GM21737 (cell line): Measurements from ENCODE around the gene SLC25A41.
A peak's percentile ranks its signal among the peaks of the same experiment; 100 is the strongest.

Experiments
- ATAC-seq: cut with Tn5 transposase; IDR thresholded peaks from one replicate; pipeline ENCODE4 v1.9.1; 2021; ENCODE audit warnings: mild to moderate bottlenecking, moderate library complexity; ENCODE audit not compliant: unreplicated experiment

The SLC25A41 gene

DNA sequence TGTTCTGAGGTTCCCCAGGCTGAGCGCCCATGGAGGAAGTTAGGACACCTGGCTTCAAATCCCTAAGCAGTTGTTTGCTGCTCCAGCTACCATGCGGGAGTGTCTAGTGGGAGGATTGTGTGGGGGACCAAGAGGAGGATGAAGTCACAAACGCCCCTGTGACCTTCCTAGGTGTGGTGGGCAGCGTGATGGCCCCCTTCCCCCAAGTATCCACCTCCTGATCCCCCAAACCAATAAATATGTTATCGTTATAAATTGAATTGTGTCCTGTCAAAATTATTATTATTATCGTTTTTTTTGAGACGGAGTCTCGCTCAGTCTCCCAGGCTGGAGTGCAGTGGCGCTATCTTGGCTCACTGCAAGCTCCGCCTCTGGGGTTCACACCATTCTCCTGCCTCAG lies at the start of gene SLC25A41:
Gene SLC25A41, minus strand, starts transcription at position 101 of the 400 bp plus-strand sequence. Its CDS starts 70 bp downstream, at position 31.
- ATAC-seq: no peak

DNA sequence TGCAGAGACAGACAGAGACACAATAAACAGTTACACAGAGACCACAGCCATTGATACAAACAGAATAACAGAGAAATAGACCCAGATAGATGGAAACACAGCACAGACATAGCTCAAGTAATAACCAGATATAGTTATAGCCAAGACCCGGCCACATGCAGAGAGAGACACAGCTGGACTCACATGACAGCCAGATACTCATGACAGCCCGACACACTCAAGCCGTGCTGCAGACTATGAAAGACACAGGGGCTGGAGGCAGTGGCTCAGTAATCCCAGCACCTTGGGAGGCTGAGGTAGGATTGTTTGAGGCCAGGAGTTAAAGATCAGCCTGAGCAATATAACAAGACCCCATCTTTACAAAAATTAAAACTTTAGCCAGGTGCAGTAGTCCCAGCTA lies 49.7 kb upstream of the SLC25A41 start:
- no peak for ATAC-seq

DNA sequence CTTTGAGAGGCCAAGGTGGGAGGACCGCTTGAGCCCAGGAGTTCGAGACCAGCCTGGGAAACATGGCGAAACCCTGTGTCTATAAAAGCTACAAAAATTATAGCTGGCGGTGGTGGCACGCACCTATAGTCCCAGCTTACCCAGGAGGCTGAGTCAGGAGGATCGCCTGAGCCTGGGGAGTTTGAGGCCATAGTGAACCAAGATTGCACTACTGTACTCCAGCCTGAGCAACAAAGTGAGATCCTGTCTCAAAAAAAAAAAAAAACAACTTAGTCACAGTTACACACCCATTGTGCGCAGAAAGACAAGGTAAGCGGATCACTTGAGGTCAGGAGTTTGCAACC lies 48.8 kb upstream of the SLC25A41 start:
- no peak for ATAC-seq

GRCh38 chr19:6481541-6482342 lies 48.2 kb upstream of the SLC25A41 start, which contains the start of gene DENND1C:
Gene DENND1C, minus strand, starts transcription at chr19:6481787. Its CDS starts 92 bp downstream, at chr19:6481695.
- peak; percentile 68 for ATAC-seq

DNA sequence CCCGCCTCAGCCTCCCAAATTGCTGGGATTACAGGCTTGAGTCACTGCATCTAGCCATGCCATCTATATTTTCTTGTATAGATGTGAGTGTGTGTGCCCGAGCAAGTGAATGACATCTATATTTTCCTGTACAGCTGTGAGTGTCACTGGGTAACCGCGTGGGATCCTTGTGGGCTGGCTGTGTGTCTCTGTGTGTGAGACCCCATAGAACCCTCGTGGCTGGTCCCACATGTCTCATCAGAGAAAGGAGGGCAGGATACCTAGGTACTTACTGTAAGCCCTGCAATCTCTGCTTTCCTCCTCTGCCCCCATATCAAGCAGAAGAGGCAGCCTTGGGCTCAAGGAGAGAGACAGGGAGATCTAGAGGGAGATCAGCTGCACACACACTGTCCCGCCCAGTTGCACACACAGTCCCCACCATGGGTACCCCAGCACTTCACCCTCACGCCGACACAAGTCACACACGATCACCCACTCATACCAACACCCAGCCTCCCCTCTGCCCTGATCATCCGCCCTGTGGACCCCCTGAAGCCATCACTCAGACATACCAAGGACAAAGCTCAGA lies 47.4 kb upstream of the SLC25A41 start:
- ATAC-seq: no peak

DNA sequence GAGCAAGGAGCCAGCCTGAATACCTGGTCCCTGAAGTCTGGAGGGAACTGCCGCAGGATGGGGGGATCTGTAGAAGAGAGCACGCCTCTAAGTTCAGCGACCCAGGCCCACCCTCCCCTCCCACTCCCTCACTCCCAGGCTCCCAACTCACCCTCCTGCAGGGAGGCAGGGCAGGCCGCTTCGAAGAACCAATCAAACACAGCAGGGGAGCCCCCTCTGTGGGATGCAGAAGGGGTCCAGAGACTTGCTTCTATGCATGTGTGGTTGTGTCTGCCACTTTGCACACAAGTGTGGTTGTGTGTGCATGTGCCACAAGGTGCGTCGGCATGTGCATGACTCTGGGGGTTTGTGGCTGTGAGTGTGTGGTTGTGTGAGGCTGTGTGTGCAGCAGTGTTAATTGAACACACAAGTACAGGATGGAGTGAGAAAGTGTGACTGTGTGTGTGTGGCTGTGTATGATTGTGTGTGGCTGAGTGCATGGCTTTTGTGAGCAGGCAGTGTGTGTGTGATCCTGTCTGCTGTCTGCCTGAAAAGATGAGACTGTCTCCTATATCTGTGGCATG lies 46.4 kb upstream of the SLC25A41 start:
- ATAC-seq: no peak

- ATAC-seq: no peak
Measured at GRCh38 chr19:6478815-6479214, 45.3 kb upstream of the SLC25A41 start.

DNA sequence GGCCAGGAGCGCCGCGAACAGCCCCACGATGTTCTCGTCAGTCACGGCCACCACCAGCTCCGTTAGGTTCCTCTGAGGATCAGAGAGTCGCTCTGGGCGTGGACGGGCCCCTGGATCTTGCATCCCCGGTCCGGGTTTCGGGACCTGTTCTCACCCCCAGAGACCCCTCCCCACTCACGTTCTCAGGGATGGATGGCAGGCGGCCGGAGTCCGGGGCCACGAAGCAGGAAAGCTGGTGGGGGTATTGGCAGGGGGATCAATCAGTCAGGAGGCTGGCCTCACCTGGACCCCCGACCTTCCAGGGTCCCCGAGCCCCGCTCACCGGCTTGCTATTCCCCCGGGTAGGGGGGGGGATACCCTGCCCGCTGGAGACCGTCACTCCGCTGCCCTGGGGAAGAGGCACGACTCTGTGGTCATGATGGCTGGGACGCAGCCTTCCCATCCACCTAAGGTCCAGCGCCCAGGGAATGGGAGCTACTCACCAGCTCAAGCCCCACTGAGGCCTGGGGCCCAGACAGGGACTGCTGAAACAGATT lies 43.4 kb upstream of the SLC25A41 start:
- no peak for ATAC-seq

DNA sequence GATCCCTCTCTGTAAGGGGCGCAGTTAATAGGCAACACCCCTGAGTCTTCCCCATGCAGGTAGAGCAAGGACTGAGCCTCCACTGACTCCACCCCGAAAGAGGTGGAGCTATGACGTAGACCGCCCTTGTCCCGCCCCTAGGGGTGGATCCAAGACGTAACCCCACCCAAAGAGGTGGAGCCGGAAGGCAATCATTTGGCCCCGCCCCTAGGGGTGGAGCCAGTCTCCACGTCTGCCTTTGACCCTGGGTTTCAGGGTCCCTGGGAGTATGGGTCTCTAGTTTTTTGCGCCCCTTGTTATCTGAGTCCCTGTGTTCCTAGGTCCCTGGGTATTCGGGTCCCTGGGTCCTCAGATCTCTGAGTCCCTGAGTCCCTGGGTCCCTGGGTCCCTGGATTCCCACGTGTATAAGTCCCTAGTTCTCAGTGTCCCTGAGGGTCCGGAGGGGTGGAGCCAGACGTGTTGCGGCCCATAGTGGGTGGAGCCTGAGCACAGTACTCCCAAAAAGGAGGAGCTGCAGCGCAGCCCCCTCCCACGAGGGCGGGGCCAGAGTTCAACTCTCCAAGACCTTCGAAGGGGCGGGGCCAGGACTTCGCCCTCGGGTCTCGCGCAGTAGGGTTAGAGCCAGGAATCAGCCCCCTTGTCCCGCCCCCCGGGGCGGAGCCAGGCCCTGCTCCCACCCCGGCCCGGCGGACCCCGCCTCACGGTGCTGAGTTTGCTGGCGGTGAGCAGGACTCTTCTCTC lies 42.8 kb upstream of the SLC25A41 start:
- ATAC-seq: no peak

DNA sequence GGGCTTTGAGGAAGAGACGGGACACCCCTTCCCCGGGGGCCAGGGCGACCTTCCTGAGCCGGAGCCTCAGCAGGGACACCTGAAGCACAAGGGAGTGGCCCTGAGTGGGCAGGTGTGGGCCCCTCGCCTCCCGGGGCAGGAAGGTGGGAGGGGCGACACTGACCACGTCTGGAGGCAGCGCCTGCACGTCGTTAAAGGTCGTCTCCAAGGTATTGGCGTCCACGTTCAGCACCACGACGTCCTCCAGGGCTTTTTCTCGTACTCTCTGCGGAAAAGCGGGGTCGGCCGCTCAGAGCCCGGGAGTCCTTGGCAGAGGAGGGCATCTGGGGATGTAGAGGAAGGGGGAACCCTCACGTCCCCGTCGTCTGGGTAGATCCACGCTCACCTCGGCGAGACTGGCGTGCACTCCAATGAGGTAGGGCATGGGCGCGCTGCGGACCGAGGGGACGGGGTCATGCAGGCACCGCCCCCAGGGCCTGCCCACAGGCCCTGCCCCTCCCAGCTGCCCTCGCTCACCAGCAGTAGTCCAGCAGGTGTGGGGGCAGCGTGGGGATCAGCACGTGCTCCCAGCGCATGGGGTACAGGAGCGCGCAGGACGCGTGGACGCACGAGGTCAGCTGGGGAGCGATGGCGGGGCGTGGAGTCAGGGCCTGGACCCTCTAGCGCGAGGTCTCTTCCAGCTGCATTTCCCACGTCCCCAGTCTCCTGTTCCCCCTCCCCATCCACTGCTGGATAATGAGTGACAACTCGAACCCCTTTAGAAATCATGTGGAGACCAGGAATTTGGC lies 42.0 kb upstream of the SLC25A41 start:
- no peak for ATAC-seq

DNA sequence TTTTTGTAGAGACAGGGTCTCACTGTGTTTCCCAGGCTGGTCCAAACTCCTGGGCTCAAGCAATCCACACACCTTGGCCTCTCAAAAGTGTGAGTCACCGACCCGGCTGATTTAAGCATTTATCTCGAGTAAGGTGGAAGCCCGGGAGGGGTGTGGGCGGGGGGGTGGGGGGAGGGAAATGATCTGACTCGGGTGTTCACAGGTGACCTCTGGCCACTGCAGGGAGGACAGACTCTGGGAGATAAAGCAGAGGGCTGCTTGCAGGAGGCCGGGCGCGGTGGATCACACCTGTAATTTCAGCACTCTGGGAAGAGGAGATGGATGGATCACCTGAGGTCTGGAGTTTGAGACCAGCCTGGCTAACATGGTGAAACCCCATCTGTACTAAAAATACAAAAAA lies 40.1 kb upstream of the SLC25A41 start:
- ATAC-seq: no peak

DNA sequence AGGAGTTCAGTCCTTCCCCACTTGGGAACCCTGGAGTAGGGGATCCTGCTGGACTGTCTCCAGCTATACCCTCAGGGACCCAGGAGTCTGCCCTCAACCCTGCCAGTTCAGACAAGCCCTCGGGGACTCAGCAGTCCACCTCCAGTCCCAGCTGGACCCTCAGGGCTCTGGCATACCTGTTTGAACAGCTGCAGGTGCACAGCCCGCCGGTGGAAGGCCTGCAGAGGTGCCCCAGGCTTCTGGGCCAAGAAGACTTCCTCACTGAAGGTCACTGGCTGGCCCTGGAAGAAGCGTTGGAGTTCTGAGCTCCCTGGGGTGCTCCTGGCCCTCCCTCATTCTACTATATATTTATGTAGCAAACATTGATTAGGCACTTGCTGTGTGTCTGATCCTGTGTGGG lies 39.1 kb upstream of the SLC25A41 start:
- ATAC-seq: no peak

DNA sequence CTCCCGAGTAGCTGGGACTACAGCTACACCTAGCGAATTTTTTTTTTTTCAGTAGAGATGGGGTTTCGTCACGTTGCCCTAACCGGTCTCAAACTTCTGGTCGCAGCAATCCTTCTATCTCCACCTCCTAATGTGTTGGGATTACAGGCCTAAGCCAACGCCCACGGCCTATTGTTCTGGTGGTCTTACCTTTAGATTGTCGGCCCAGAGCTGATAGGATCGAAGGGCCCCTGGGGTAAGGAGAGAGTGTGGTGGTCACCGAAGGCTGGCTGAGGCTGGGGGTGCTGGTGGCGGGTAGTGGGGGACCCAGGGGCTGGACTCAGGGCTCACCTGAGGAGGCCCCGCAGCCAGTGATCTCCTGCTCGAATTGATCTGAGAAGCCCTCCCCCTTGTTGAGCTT lies 37.5 kb upstream of the SLC25A41 start:
- ATAC-seq: no peak

GRCh38 chr19:6470173-6470572 lies 36.6 kb upstream of the SLC25A41 start:
- ATAC-seq: no peak

- ATAC-seq: no peak
Measured at GRCh38 chr19:6467384-6467783, 33.8 kb upstream of the SLC25A41 start.

DNA sequence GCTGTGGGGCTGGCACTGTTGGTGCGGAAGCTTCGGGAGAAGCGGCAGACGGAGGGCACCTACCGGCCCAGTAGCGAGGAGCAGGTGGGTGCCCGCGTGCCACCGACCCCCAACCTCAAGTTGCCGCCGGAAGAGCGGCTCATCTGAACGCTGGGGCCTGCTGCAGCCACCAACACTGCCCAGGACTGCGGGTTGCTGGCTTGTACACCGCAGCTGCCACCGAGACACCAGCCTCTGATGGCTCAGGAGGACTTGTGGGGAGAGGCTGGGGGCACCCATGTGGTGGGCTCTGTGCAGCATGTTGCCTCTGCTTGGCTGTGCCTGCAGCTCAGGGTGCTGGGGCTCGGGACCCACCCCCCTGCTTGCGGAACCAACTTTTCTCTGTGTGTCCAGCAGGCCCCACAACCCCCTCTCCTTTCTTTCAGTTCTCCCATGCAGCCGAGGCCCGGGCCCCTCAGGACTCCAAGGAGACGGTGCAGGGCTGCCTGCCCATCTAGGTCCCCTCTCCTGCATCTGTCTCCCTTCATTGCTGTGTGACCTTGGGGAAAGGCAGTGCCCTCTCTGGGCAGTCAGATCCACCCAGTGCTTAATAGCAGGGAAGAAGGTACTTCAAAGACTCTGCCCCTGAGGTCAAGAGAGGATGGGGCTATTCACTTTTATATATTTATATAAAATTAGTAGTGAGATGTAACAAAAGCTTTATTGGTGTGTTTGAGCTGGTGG lies 33.1 kb upstream of the SLC25A41 start:
- ATAC-seq: no peak

DNA sequence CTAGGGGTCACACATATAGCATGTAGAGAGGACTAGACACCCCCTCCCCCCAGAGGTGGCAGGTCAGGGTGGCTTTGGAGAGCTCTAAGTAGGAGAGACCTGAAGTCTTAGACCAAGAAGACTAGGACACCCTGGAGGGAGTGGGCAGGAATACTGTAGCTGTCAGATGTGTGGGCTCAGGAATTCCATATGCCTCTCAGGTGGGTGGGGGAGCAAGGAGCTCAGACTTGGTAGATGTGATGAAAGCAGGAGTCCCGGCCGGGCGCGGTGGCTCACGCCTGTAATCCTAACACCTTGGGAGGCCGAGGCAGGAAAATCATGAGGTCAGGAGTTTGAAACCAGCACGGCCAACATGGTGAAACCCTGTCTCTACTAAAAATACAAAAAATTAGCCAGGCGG lies 32.1 kb upstream of the SLC25A41 start:
- no peak for ATAC-seq

GRCh38 chr19:6465006-6465405 lies 31.4 kb upstream of the SLC25A41 start:
- no peak for ATAC-seq

- ATAC-seq: no peak
Measured at GRCh38 chr19:6464070-6464873, 30.7 kb upstream of the SLC25A41 start, which contains the start of gene CRB3. Gene CRB3, plus strand, starts transcription at chr19:6464271. Its CDS starts 431 bp downstream, at chr19:6464702.
